Tibial nerve (tissue), 4 donors: Measurements from ENCODE around the gene SMARCA1. TPM values are rescaled to one million over a fixed set of nuclear protein-coding genes. Genes with fewer than 3 reads are reported as not detected.

Experiments
- DNase-seq, 2 donors: peaks; one replicate each; pipeline ENCODE4 v3.0.0-alpha.2; 2019; ENCODE audit warnings: low spot score in 2 of 2
- H3K27ac ChIP-seq, 4 donors: fragments of 200-600 bp; sonication (generic) in 3 of 4; one replicate each; pipeline ENCODE4 v1.5.1; 2017 to 2019; ENCODE audit warnings: mild to moderate bottlenecking in 1 of 4
- H3K27me3 ChIP-seq, 2 donors: fragments of 200-600 bp; sonication (generic) in 1 of 2; one replicate each; pipeline versions ENCODE4 v1.5.1 to v1.6.0; 2017 to 2019
- H3K36me3 ChIP-seq, 3 donors: fragments of 200-600 bp; sonication (generic); one replicate each; pipeline ENCODE4 v1.5.1; 2018 to 2019
- H3K4me1 ChIP-seq, 4 donors: fragments of 200-600 bp; sonication (generic) in 3 of 4; one replicate each; pipeline ENCODE4 v1.5.1; 2017 to 2019
- H3K4me3 ChIP-seq, 4 donors: fragments of 200-600 bp; sonication (generic) in 3 of 4; one replicate each; pipeline ENCODE4 v1.5.1; 2017 to 2019; ENCODE audit warnings: mild to moderate bottlenecking in 1 of 4, moderate library complexity in 1 of 4
- H3K9me3 ChIP-seq, 4 donors: fragments of 200-600 bp; sonication (generic) in 3 of 4; one replicate each; pipeline ENCODE4 v1.5.1; 2017 to 2019
- CTCF ChIP-seq, 5 experiments: fragments of 200-600 bp in 3 of 5; fragments of 450-650 bp in 2 of 5; sonication (generic) in 3 of 5; IDR thresholded peaks; one replicate each; pipeline ENCODE4 v1.5.1; 2016 to 2019; ENCODE audit warnings: antibody characterized with exemption in 5 of 5, mild to moderate bottlenecking in 3 of 5, moderate library complexity in 2 of 5
- EP300 ChIP-seq, 2 donors: sonication (generic); formaldehyde crosslinking; IDR thresholded peaks; one replicate each; pipeline ENCODE4 v1.6.1; 2017; ENCODE audit warnings: antibody characterized with exemption in 2 of 2, mild to moderate bottlenecking in 1 of 2
- POLR2A ChIP-seq, 2 donors: fragments of 450-650 bp; IDR thresholded peaks; one replicate each; pipeline ENCODE4 v1.6.1; 2017; ENCODE audit warnings: antibody characterized with exemption in 2 of 2, mild to moderate bottlenecking in 2 of 2, moderate library complexity in 2 of 2
- WGBS, 2 donors: methylation state at CpG; one replicate each; pipeline ENCODE4 v1.1.5; 2018; 5-methylcytosine and 5-hydroxymethylcytosine counted together
- total RNA-seq, 4 donors: library from RNA; depleted of rRNA; stranded (reverse); fragments of >200 nt; gene quantifications; one replicate each; pipeline ENCODE4 v1.1.0, GENCODE V29; 2016

The SMARCA1 gene
- total RNA-seq, 4 donors from 2014 or later = 35.7 to 42.9 (median 39.1) TPM

GRCh38 chrX:129512409-129512808 is 10.9 kb downstream of the SMARCA1 start:
- no peak overlapping the region for H3K27ac ChIP-seq
- 88 to 100% methylated on average over 2 of the region's 2 CpGs for WGBS, 2 donors
- no peak for DNase-seq
- H3K36me3 ChIP-seq = peaks cover 0 to 18% (median 0%) of the 10 kb centered on the region in 3 donors
- no peaks in the 10 kb centered on the region for H3K27me3 ChIP-seq
- TF ChIP-seq POLR2A (IDR thresholded peaks at IDR 0.05) (no peak), CTCF (IDR thresholded peaks at IDR 0.05) (no peak), EP300 (IDR thresholded peaks at IDR 0.05) (no peak)
- H3K9me3 ChIP-seq = no peaks in the 10 kb centered on the region
- H3K4me1 ChIP-seq = no peaks in the 10 kb centered on the region
- no peak overlapping the region for H3K4me3 ChIP-seq

- no peak overlapping the region for H3K4me3 ChIP-seq
- no peaks in the 10 kb centered on the region for H3K27me3 ChIP-seq
- no peaks in the 10 kb centered on the region for H3K4me1 ChIP-seq
- no peaks in the 10 kb centered on the region for H3K9me3 ChIP-seq
- no peak for DNase-seq
- TF ChIP-seq CTCF (IDR thresholded peaks at IDR 0.05) = no peak
- TF ChIP-seq EP300 (IDR thresholded peaks at IDR 0.05) = no peak
- TF ChIP-seq POLR2A (IDR thresholded peaks at IDR 0.05) = no peak
- no peak overlapping the region for H3K27ac ChIP-seq
- WGBS, 2 donors = 66 to 78% methylated on average over 5 of the region's 5 CpGs
- peaks cover 0 to 20% (median 0%) of the 10 kb centered on the region in 3 donors for H3K36me3 ChIP-seq
Measured at GRCh38 chrX:129511689-129512088, 11.6 kb downstream of the SMARCA1 start.

DNA sequence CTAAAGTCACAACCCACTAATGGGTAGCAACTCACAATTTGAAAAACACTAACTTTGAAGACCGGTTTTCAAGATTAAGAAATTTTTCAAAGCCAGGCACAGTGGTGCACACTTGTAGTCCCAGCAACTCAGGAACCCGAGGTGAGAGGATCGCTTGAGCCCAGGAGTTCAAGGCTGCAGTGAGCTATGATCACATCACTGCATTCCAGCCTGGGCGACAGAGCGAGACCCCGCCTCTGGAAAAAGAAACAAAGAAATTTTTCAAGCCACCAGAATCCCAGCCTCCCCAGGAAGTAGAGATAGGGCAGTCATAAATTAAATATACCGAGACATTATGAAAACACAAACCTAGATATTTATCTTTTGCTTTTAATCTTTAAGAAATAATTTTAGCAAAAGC is 13.0 kb downstream of the SMARCA1 start:
- Histone ChIP-seq H3K9me3 (no peaks in the 10 kb centered on the region), H3K4me3 (no peak overlapping the region), H3K4me1 (no peaks in the 10 kb centered on the region), H3K27ac (no peak overlapping the region), H3K27me3 (no peaks in the 10 kb centered on the region), H3K36me3 (peaks cover 0 to 25% (median 0%) of the 10 kb centered on the region in 3 donors)
- no peak for DNase-seq
- 56 to 66% methylated on average over 7 of the region's 7 CpGs for WGBS, 2 donors
- TF ChIP-seq CTCF (IDR thresholded peaks at IDR 0.05) = no peak
- no peak for TF ChIP-seq EP300 (IDR thresholded peaks at IDR 0.05)

DNA sequence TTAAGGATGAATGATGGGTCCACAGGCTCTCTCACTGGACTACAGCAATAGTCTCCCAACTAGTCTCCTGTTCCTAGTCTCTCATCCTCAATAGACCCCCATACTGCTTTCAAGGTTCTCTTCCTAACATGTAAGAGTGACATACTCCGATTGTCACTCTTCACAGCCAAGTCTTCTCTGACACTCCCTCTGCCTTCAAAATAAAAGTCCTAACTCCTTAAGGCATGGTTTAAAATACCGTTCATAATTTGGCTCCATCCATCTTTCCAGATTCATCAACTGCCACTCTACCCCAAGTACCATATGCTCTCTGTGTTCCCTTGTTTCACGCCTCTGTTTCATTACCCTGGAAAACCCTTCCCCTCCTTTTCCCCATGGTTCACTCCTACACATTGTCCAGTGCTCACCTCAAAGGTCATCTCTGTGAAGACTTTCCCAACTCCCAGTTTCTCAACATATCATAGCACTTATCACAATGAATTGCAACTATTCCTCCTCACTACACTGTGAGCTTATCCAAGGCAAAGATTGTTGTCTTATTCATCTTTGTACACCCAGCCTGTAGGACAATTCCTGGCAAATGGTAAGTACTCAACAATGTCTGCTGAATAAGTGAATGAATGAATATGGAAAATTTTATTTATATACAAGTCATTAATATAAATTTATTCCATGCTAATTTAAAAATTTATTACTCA is 26.0 kb downstream of the SMARCA1 start:
- no peaks in the 10 kb centered on the region for H3K27me3 ChIP-seq
- H3K9me3 ChIP-seq = no peaks in the 10 kb centered on the region
- no peak for TF ChIP-seq CTCF (IDR thresholded peaks at IDR 0.05)
- TF ChIP-seq EP300 (IDR thresholded peaks at IDR 0.05) = no peak
- TF ChIP-seq POLR2A (IDR thresholded peaks at IDR 0.05) = no peak
- H3K4me3 ChIP-seq = no peak overlapping the region
- WGBS, 2 donors = 63 to 68% methylated on average over 3 of the region's 3 CpGs
- H3K27ac ChIP-seq = no peak overlapping the region
- H3K36me3 ChIP-seq = peaks cover 0 to 20% (median 0%) of the 10 kb centered on the region in 3 donors
- no peaks in the 10 kb centered on the region for H3K4me1 ChIP-seq
- DNase-seq = no peak

DNA sequence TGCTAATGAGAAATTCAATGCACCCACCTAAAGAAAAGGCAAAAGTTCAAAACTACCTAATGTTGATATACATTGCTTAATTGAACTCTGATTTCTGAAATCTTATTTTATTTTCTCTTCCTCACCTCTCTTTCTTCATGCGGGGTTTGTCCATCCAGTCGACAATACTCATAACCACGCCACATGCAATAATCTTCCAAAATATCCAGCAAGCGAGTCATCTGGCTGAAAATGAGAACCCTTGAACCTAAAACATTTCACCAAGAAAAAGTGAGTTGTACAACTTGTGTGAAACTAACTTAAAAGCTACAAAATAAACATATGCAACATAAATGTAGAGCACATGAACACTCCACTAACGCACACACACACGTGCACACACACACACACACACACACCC is 26.7 kb downstream of the SMARCA1 start:
- H3K4me1 ChIP-seq = no peaks in the 10 kb centered on the region
- TF ChIP-seq POLR2A (IDR thresholded peaks at IDR 0.05) (no peak), CTCF (IDR thresholded peaks at IDR 0.05) (no peak), EP300 (IDR thresholded peaks at IDR 0.05) (no peak)
- H3K9me3 ChIP-seq = no peaks in the 10 kb centered on the region
- WGBS, 2 donors = 82 to 95% methylated on average over 6 of the region's 6 CpGs
- DNase-seq = no peak
- no peak overlapping the region for H3K27ac ChIP-seq
- peaks cover 0 to 13% (median 0%) of the 10 kb centered on the region in 3 donors for H3K36me3 ChIP-seq
- H3K27me3 ChIP-seq = no peaks in the 10 kb centered on the region
- H3K4me3 ChIP-seq = no peak overlapping the region
